HepG2 (cell line): ENCODE results near the gene B3GAT3. TPM values are rescaled to one million over a fixed set of nuclear protein-coding genes. Genes with fewer than 3 reads are reported as not detected.

Source experiments
- AFF4 ChIP-seq: sonication (generic); formaldehyde crosslinking; IDR thresholded peaks from 2 replicates; pipeline ENCODE4 v1.4.0; 2020; ENCODE audit warnings: missing genetic modification reagents
- ARNTL ChIP-seq: sonication (generic); formaldehyde crosslinking; IDR thresholded peaks from 2 replicates; pipeline ENCODE4 v1.4.0; 2020; ENCODE audit warnings: mild to moderate bottlenecking, missing genetic modification reagents
- CREM ChIP-seq, 2 experiments: sonication (generic) in 1 of 2; formaldehyde crosslinking in 1 of 2; IDR thresholded peaks; 2 replicates each; pipeline versions ENCODE4 v1.4.0 to v1.6.1; 2016 to 2020; ENCODE audit warnings: antibody characterized with exemption in 1 of 2, mild to moderate bottlenecking in 1 of 2, missing genetic modification reagents in 1 of 2
- ELF4 ChIP-seq: sonication (generic); formaldehyde crosslinking; IDR thresholded peaks from 2 replicates; pipeline ENCODE4 v1.5.0; 2020; ENCODE audit warnings: missing genetic modification reagents, mild to moderate bottlenecking, moderate library complexity, borderline replicate concordance
- ERF ChIP-seq: IDR thresholded peaks from 2 replicates; pipeline ENCODE4 v1.6.1; 2018; ENCODE audit warnings: missing biosample characterization, missing genetic modification reagents
- HNRNPL ChIP-seq: fragments of 200-400 bp; formaldehyde crosslinking; IDR thresholded peaks from 2 replicates; pipeline ENCODE4 v1.6.1; 2017; ENCODE audit warnings: mild to moderate bottlenecking, low read depth, low read length
- LBX2 ChIP-seq: sonication (generic); formaldehyde crosslinking; IDR thresholded peaks from 2 replicates; pipeline ENCODE4 v1.5.0; 2020; ENCODE audit warnings: missing genetic modification reagents, mild to moderate bottlenecking, borderline replicate concordance
- MXD4 ChIP-seq: IDR thresholded peaks from 2 replicates; pipeline ENCODE4 v1.6.1; 2016; ENCODE audit warnings: mild to moderate bottlenecking, missing biosample characterization, missing genetic modification reagents
- NR2F1 ChIP-seq, 2 experiments: fragments of 450-650 bp in 1 of 2; formaldehyde crosslinking in 1 of 2; IDR thresholded peaks; 2 replicates each; pipeline versions ENCODE4 v1.5.0 to v1.6.1; 2016 to 2020; ENCODE audit warnings: mild to moderate bottlenecking in 1 of 2, missing compliant biosample characterization in 1 of 2, missing genetic modification reagents in 1 of 2, moderate library complexity in 1 of 2
- SMAD9 ChIP-seq: sonication (generic); formaldehyde crosslinking; IDR thresholded peaks from 2 replicates; pipeline ENCODE4 v1.5.1; 2020; ENCODE audit warnings: mild to moderate bottlenecking, missing genetic modification reagents
- ZNF292 ChIP-seq: sonication (generic); formaldehyde crosslinking; IDR thresholded peaks from 2 replicates; pipeline ENCODE4 v1.8.1; 2022; ENCODE audit warnings: mild to moderate bottlenecking, low read depth, missing genetic modification reagents, borderline replicate concordance
- polyA plus RNA-seq, 8 experiments: library from polyadenylated mRNA; depleted of rRNA in 3 of 8; stranded (reverse) in 7 of 8; unstranded in 1 of 8; fragments of >200 nt; fragmentation: Illumina TruSeq in 4 of 8; extraction: Trizol in 4 of 8; gene quantifications; 2 replicates each; pipeline versions ENCODE4 v1.2.1 to v1.2.3, GENCODE V29; 2011 to 2016; ENCODE audit warnings: low read depth in 4 of 8, missing spikeins in 1 of 8, mixed read lengths in 1 of 8; ENCODE audit not compliant: insufficient read depth in 1 of 8
- total RNA-seq, 5 experiments: library from RNA; depleted of rRNA; stranded (reverse); fragments of >200 nt; fragmentation: Illumina TruSeq; extraction: Trizol; gene quantifications; 2 replicates each; pipeline ENCODE4 v1.2.3, GENCODE V29; 2016; ENCODE audit warnings: low read depth in 1 of 5
- TF ChIP-seq, protein P1 (sequence below): sonication (generic); formaldehyde crosslinking; conservative IDR thresholded peaks from 2 replicates; pipeline ENCODE4 v1.4.0; 2020; ENCODE audit warnings: missing genetic modification reagents
- TF ChIP-seq, protein P2 (sequence below): sonication (generic); formaldehyde crosslinking; IDR thresholded peaks from 2 replicates; pipeline ENCODE4 v1.5.0; 2020; ENCODE audit warnings: missing genetic modification reagents, mild to moderate bottlenecking, borderline replicate concordance
- TF ChIP-seq, protein P3 (sequence below): IDR thresholded peaks from 2 replicates; pipeline ENCODE4 v1.6.1; 2016; ENCODE audit warnings: missing biosample characterization, missing genetic modification reagents, low read depth

The B3GAT3 gene
- total and polyA plus RNA-seq, 2 of the 13 experiments (the other 11 are each of a cell fraction or from before 2014, with no cell fraction given), result 21.3 to 26.1 TPM

DNA sequence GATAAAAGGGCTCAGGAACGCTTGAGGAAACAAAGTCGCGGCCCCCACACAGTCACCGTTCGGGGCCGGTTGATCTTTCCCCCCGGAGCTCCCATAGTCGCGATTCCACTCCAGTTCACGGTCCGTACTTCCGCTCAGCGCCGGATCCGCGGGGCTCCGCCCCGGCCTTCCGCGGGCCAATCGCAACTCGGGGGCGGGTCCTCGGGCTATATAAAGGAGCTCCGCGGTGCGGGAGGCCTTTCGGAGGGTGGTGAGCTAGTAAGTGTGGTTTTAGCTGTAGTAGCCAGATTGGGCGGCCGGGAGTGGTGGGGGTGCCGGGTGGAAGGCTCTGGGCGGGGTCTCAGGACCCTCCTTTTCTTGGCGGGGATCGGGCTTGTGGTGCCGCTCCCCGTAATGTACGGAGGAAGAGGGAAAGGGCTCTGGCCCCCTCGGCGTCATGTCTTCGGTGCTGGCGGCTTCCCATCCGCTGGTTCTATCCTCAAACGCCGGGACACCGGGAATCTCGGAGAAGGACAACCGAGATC, 43.4 kb upstream of the B3GAT3 start, which contains the start of the genes C11orf98 and CSKMT (continued):
- TF ChIP-seq, protein P1, sequence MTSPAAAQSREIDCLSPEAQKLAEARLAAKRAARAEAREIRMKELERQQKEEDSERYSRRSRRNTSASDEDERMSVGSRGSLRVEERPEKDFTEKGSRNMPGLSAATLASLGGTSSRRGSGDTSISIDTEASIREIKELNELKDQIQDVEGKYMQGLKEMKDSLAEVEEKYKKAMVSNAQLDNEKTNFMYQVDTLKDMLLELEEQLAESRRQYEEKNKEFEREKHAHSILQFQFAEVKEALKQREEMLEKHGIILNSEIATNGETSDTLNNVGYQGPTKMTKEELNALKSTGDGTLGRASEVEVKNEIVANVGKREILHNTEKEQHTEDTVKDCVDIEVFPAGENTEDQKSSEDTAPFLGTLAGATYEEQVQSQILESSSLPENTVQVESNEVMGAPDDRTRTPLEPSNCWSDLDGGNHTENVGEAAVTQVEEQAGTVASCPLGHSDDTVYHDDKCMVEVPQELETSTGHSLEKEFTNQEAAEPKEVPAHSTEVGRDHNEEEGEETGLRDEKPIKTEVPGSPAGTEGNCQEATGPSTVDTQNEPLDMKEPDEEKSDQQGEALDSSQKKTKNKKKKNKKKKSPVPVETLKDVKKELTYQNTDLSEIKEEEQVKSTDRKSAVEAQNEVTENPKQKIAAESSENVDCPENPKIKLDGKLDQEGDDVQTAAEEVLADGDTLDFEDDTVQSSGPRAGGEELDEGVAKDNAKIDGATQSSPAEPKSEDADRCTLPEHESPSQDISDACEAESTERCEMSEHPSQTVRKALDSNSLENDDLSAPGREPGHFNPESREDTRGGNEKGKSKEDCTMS, result no peak
- TF ChIP-seq ELF4, result no peak
- TF ChIP-seq, protein P2, sequence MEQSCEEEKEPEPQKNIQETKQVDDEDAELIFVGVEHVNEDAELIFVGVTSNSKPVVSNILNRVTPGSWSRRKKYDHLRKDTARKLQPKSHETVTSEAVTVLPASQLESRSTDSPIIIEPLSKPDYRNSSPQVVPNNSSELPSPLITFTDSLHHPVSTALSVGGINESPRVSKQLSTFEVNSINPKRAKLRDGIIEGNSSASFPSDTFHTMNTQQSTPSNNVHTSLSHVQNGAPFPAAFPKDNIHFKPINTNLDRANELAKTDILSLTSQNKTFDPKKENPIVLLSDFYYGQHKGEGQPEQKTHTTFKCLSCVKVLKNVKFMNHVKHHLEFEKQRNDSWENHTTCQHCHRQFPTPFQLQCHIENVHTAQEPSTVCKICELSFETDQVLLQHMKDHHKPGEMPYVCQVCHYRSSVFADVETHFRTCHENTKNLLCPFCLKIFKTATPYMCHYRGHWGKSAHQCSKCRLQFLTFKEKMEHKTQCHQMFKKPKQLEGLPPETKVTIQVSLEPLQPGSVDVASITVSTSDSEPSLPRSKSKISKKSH (CRISPR knock-in tag), result no peak
- TF ChIP-seq AFF4 (CRISPR knock-in tag), result no peak; the same call in 1 of the 2 replicates
- TF ChIP-seq ZNF292 (CRISPR knock-in tag), result no peak
- no peak for TF ChIP-seq NR2F1 (CRISPR knock-in tag; IDR thresholded peaks at IDR 0.05)
- peak; percentile 54; the same call in 1 of the 2 replicates for TF ChIP-seq CREM (IDR thresholded peaks at IDR 0.05)
- no peak for TF ChIP-seq CREM (CRISPR knock-in tag; IDR thresholded peaks at IDR 0.05)
- TF ChIP-seq LBX2 (CRISPR knock-in tag), result no peak
- TF ChIP-seq ERF (CRISPR knock-in tag), result peak; percentile 70; the same call in 1 of the 2 replicates
- no peak for TF ChIP-seq ARNTL (CRISPR knock-in tag)
- TF ChIP-seq MXD4 (CRISPR knock-in tag), result no peak
- TF ChIP-seq, protein P3, sequence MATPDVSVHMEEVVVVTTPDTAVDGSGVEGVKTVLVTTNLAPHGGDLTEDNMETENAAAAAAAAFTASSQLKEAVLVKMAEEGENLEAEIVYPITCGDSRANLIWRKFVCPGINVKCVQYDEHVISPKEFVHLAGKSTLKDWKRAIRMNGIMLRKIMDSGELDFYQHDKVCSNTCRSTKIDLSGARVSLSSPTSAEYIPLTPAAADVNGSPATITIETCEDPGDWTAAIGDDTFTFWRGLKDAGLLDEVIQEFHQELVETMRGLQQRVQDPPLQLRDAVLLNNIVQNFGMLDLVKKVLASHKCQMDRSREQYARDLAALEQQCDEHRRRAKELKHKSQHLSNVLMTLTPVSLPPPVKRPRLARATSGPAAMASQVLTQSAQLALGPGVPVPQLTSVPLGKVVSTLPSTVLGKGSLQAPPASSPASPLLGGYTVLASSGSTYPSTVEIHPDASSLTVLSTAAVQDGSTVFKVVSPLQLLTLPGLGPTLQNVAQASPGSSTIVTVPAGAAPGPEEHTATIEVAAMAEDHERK, result no peak
- peak; percentile 29; the same call in 1 of the 2 replicates for TF ChIP-seq SMAD9 (CRISPR knock-in tag)
- 0 out of 2 replicates have a peak, but pooled peaks have one; percentile 78 for TF ChIP-seq HNRNPL
